K562 (cell line): ENCODE measurements around the gene PPP2R2B. TPM values are rescaled to one million over a fixed set of nuclear protein-coding genes. Genes with fewer than 3 reads are reported as not detected.
A peak's percentile ranks its signal among the peaks of the same experiment; 100 is the strongest.

Experiments
- ATAC-seq: fragments of 200-7000 bp; cut with Tn5 transposase; 3 replicates; pipeline ENCODE4 v1.9.1; 2020; ENCODE audit warnings: moderate library complexity
- BruUV-seq: library from RNA; stranded (reverse); fragments of 400-500 nt; replicated peaks from 2 replicates; lab custom pipeline; 2021; lab: Mats Ljungman, UMichigan
- CTCF ChIA-PET: fragments of 300-600 bp; formaldehyde crosslinking; extraction: SDS; loops from one replicate; lab custom pipeline; 2021; ENCODE audit warnings: low intra/inter-chr PET ratio; lab: Yijun Ruan, JAX
- POLR2A ChIA-PET: fragments of 300-600, 350-650 bp; sonication (Branson Sonifier 250); formaldehyde crosslinking; extraction: SDS; loops from one replicate; lab custom pipeline; 2021; ENCODE audit warnings: antibody characterized with exemption, inconsistent platforms; lab: Yijun Ruan, JAX
- DNase-seq, 4 experiments: peaks; one replicate each; pipeline versions ENCODE4 v3.0.0 to v3.0.0-alpha.2; 2011 to 2018; ENCODE audit warnings: low spot score in 3 of 4, mixed read lengths in 3 of 4; ENCODE audit errors: extremely low read depth in 1 of 4
- FAIRE-seq: peaks from 2 replicates; lab custom pipeline; 2011; peaks lifted over from hg19 to GRCh38; lab: Jason Lieb, UNC
- H2AFZ ChIP-seq: 2 replicates; pipeline ENCODE4 v1.6.0; 2011; ENCODE audit warnings: low read depth, low read length, control low read depth, inconsistent platforms
- H3K27ac ChIP-seq: fragments of 200-600 bp; 3 replicates; pipeline ENCODE4 v1.8.0; 2011; ENCODE audit warnings: low read depth, mild to moderate bottlenecking, control low read depth, inconsistent platforms, low read length, moderate library complexity, mixed read lengths; ENCODE audit errors: extremely low read depth
- H3K27me3 ChIP-seq, 2 experiments: fragments of 300-600 bp in 1 of 2; 2 replicates in 1 of 2; 3 replicates in 1 of 2; pipeline versions ENCODE4 v1.6.0 to v1.8.0; 2011; ENCODE audit warnings: inconsistent platforms in 2 of 2, low read length in 2 of 2, mild to moderate bottlenecking in 1 of 2, mixed read lengths in 1 of 2, moderate library complexity in 1 of 2; ENCODE audit not compliant: control insufficient read depth in 2 of 2, insufficient read depth in 2 of 2
- H3K36me3 ChIP-seq: fragments of 300-600 bp; 3 replicates; pipeline ENCODE4 v1.8.0; 2011; ENCODE audit warnings: mild to moderate bottlenecking, low read length, inconsistent platforms; ENCODE audit not compliant: control insufficient read depth, insufficient read depth
- H3K4me1 ChIP-seq, 2 experiments: fragments of 200-600 bp in 1 of 2; replicated peaks in 1 of 2; 2 replicates in 1 of 2; 3 replicates in 1 of 2; pipeline versions ENCODE4 v1.5.1 to v1.8.0; 2011; ENCODE audit warnings: inconsistent platforms in 2 of 2, low read length in 2 of 2, mild to moderate bottlenecking in 1 of 2, mixed read lengths in 1 of 2, moderate library complexity in 1 of 2; ENCODE audit not compliant: control insufficient read depth in 2 of 2, insufficient read depth in 2 of 2
- H3K4me2 ChIP-seq: 2 replicates; pipeline ENCODE4 v1.6.1; 2011; ENCODE audit warnings: low read length, control low read depth, inconsistent platforms, mixed read lengths; ENCODE audit not compliant: insufficient read depth
- H3K4me3 ChIP-seq: fragments of 200-600 bp; sonication (generic), shearing (Covaris generic); 2 replicates; pipeline ENCODE4 v1.5.1; 2016; ENCODE audit warnings: control low read depth, inconsistent platforms
- H3K79me2 ChIP-seq: fragments of 200-600 bp; 3 replicates; pipeline ENCODE4 v1.8.0; 2011; ENCODE audit warnings: low read length, inconsistent platforms; ENCODE audit not compliant: control insufficient read depth, insufficient read depth
- H3K9ac ChIP-seq, 2 experiments: 2 replicates each; pipeline versions ENCODE4 v1.6.0 to v1.6.1; 2011; ENCODE audit warnings: low read depth in 2 of 2, low read length in 2 of 2, control low read depth in 1 of 2, inconsistent platforms in 1 of 2, mild to moderate bottlenecking in 1 of 2, mixed read lengths in 1 of 2; ENCODE audit not compliant: insufficient read depth in 1 of 2
- H3K9me1 ChIP-seq: one replicate; pipeline ENCODE4 v1.6.0; 2011; ENCODE audit warnings: inconsistent platforms, mild to moderate bottlenecking, low read length, moderate library complexity; ENCODE audit not compliant: control insufficient read depth, insufficient read depth
- H3K9me3 ChIP-seq: replicated peaks from 2 replicates; pipeline ENCODE4 v1.5.1; 2011; ENCODE audit warnings: low read depth, low read length, inconsistent platforms; ENCODE audit not compliant: control insufficient read depth, insufficient read depth
- H4K20me1 ChIP-seq: replicated peaks from 2 replicates; pipeline ENCODE4 v1.6.1; 2011; ENCODE audit warnings: low read length, inconsistent platforms, mixed read lengths; ENCODE audit not compliant: control insufficient read depth, insufficient read depth
- BRD9 ChIP-seq: fragments of 450-650 bp; IDR thresholded peaks from 2 replicates; pipeline ENCODE4 v1.6.1; 2018; ENCODE audit warnings: low read depth; ENCODE audit not compliant: partially characterized antibody
- CHCHD3 ChIP-seq: fragments of 250-450 bp; sonication (Bioruptor Pico); IDR thresholded peaks from 2 replicates; pipeline ENCODE4 v2.1.2; 2022; ENCODE audit warnings: mild to moderate bottlenecking
- HNRNPH1 ChIP-seq: fragments of 200-400 bp; formaldehyde crosslinking; optimal IDR thresholded peaks from 2 replicates; pipeline ENCODE3; 2017; ENCODE audit warnings: low read depth, mild to moderate bottlenecking, low read length, moderate library complexity
- NFXL1 ChIP-seq: fragments of 450-650 bp; formaldehyde crosslinking; IDR thresholded peaks from 2 replicates; pipeline ENCODE4 v1.4.0; 2021; ENCODE audit warnings: mild to moderate bottlenecking
- POLR2B ChIP-seq: fragments of 450-650 bp; IDR thresholded peaks from 2 replicates; pipeline ENCODE4 v1.6.1; 2018; ENCODE audit warnings: low read depth; ENCODE audit not compliant: partially characterized antibody
- TFAM ChIP-seq: fragments of 250-450 bp; sonication (Bioruptor Pico); conservative IDR thresholded peaks from 2 replicates; pipeline ENCODE4 v1.5.0; 2021; ENCODE audit warnings: mild to moderate bottlenecking, moderate library complexity
- XRCC3 ChIP-seq: fragments of 450-650 bp; IDR thresholded peaks from 2 replicates; pipeline ENCODE4 v1.6.1; 2017; ENCODE audit warnings: mild to moderate bottlenecking, moderate library complexity
- ZC3H4 ChIP-seq: sonication (generic); formaldehyde crosslinking; IDR thresholded peaks from 2 replicates; pipeline ENCODE4 v1.9.0; 2021; ENCODE audit warnings: missing genetic modification reagents, borderline replicate concordance
- ZNF133 ChIP-seq: fragments of 250-450 bp; sonication (Bioruptor Pico); IDR thresholded peaks from 2 replicates; pipeline ENCODE4 v1.4.0; 2020; ENCODE audit warnings: mild to moderate bottlenecking
- WGBS: fragments of 100-300 bp; shearing (Covaris generic); methylation state at CpG from one replicate; pipeline ENCODE4 v1.1.6; 2016; ENCODE audit warnings: low coverage, mixed read lengths; ENCODE audit not compliant: insufficient coverage; ENCODE audit errors: missing lambda C conversion rate; 5-methylcytosine and 5-hydroxymethylcytosine counted together
- in situ Hi-C: fragments of 300-500 bp; cut with MboI; formaldehyde crosslinking; loops from 4 replicates; pipeline ENCODE4 v1.15.0; 2018; ENCODE audit warnings: inconsistent platforms, mixed read lengths
- intact Hi-C: fragments of 100-400 bp; cut with micrococcal nuclease; formaldehyde crosslinking; loops from 2 replicates; pipeline ENCODE4 v1.14.2; 2022
- polyA plus RNA-seq, 8 experiments: library from polyadenylated mRNA; depleted of rRNA in 4 of 8; stranded (reverse) in 5 of 8; unstranded in 3 of 8; fragments of >200 nt; fragmentation: Nextera tagmentation in 2 of 8; fragmentation: Illumina TruSeq in 1 of 8; extraction: Ambion mirVana in 2 of 8; extraction: Trizol in 1 of 8; gene quantifications; 2 replicates each; pipeline versions ENCODE4 v1.2.1 to v1.2.3, GENCODE V29; 2011 to 2014; ENCODE audit warnings: inconsistent platforms in 1 of 8, missing spikeins in 1 of 8
- total RNA-seq, 7 experiments: library from RNA; depleted of rRNA in 6 of 7; stranded (reverse); fragments of >200 nt in 6 of 7; fragmentation: Illumina TruSeq in 2 of 7; extraction: Trizol in 2 of 7; gene quantifications; 2 replicates each; pipeline versions ENCODE4 v1.2.1 to v1.2.3, GENCODE V29; 2011 to 2021; ENCODE audit warnings: low replicate concordance in 1 of 7
- TF ChIP-seq, protein P1 (sequence below): sonication (generic); formaldehyde crosslinking; IDR thresholded peaks from 2 replicates; pipeline ENCODE4 v1.9.0; 2022; ENCODE audit warnings: mild to moderate bottlenecking, missing genetic modification reagents
- TF ChIP-seq, protein P2 (sequence below): fragments of 450-650 bp; formaldehyde crosslinking; IDR thresholded peaks from 2 replicates; pipeline ENCODE4 v1.4.0; 2020; ENCODE audit warnings: mild to moderate bottlenecking, moderate library complexity
- TF ChIP-seq, protein P3 (sequence below), 3 experiments: IDR thresholded peaks in 2 of 3; conservative IDR thresholded peaks in 1 of 3; 2 replicates each; pipeline ENCODE4 v1.5.1; 2011 to 2012; ENCODE audit warnings: low read length in 3 of 3, mild to moderate bottlenecking in 3 of 3, control low read depth in 2 of 3, improper control_type of control experiment in 1 of 3, inconsistent platforms in 1 of 3, low read depth in 1 of 3, mixed read lengths in 1 of 3, moderate library complexity in 1 of 3; ENCODE audit not compliant: insufficient read depth in 2 of 3
- TF ChIP-seq, protein P4 (sequence below): fragments of 250-450 bp; sonication (Bioruptor Pico); IDR thresholded peaks from 2 replicates; pipeline ENCODE4 v1.8.0; 2022; ENCODE audit warnings: inconsistent platforms

The PPP2R2B gene
- total and polyA plus RNA-seq, 9 of the 15 experiments (the other 6 are each of a cell fraction or from before 2014, with no cell fraction given) = not detected

DNA sequence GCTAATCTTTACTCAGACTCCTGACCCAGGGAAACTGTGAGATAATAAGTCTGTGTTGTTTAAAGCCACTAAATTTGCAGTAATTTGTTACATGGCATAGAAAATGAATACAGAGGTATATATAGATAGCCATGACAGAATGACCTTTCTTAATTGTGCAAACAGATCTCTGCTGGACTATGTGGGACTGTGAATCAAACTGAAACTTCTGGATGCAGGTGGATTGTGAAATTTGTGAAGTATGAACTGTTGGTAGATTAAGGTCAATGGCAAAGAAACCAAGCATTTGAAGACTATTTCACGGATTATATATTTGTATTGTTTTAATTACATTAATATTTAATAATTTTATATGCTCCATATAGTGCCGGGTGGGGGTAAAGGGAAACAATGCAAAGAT lies 310.4 kb downstream of the PPP2R2B start (continued):
- TF ChIP-seq, protein P1, sequence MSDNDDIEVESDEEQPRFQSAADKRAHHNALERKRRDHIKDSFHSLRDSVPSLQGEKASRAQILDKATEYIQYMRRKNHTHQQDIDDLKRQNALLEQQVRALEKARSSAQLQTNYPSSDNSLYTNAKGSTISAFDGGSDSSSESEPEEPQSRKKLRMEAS = no peak
- TF ChIP-seq ZNF133 (no peak), BRD9 (no peak)

DNA sequence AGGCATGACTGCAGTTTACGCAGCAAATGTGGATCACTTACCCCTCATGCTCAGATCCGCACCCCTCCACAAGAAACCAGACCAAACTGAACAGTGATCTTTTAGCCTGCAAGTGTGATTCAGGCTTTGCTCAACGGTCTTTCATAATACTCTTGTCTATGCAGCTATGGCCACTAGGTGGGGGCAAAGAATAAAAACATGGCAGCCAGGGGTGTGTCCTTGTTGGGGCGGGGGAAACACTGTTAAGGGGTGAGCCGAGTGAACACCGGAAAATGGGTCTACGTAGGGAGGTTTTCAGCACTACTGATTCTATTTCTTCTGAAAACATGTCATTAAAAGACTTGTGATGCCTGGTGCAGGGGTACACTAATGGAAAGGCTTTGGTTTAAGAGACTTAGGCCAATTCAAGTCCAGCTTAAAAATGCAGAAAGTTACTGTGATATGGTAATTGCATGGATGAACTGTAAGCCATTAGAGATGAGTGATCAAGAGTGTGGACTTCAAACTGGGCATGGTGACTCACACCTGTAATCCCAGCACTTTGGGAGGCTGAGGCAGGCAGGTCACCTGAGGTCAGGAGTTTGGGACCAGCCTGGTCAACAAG lies 312.7 kb downstream of the PPP2R2B start:
- POLR2A ChIA-PET = interaction anchor here (0.8 kb wide), 2 partner anchors 41 to 250 kb away, joined by 3 to 4 read pairs; no protein-coding TSS in a partner anchor
- BruUV-seq = no TSS peak
- Histone ChIP-seq H3K9me3 (no peaks in the 10 kb centered on the region), H3K4me2 (no peak overlapping the region; the same call in 1 of the 2 replicates), H3K4me3 (no peak overlapping the region), H3K36me3 (no peaks in the 10 kb centered on the region), H3K4me1 (no peaks in the 10 kb centered on the region), H3K9me1 (no peaks in the 10 kb centered on the region), H3K9ac (no peak overlapping the region), H4K20me1 (no peaks in the 10 kb centered on the region), H3K79me2 (no peaks in the 10 kb centered on the region), H2AFZ (0 out of 2 replicates have a peak overlapping the region, but pooled peaks have one; percentile 35), H3K27ac (no peak overlapping the region), H3K27me3 (no peaks in the 10 kb centered on the region)
- WGBS = 0% methylated on average over 7 of the region's 7 CpGs
- FAIRE-seq (peak; percentile 93), DNase-seq (peak; percentile 67 to 80 (median 74)), ATAC-seq (peak; percentile 100)
- CTCF ChIA-PET = interaction anchor here (1.0 to 1.3 kb wide), 2 partner anchors 400 to 623 kb away, joined by 3 read pairs; no protein-coding TSS in a partner anchor
- intact Hi-C loops = loop anchor here (1.0 kb wide), 1 partner anchor 400 kb away; no protein-coding TSS in a partner anchor
- in situ Hi-C loops = no loop called here
- TF ChIP-seq, protein P2, sequence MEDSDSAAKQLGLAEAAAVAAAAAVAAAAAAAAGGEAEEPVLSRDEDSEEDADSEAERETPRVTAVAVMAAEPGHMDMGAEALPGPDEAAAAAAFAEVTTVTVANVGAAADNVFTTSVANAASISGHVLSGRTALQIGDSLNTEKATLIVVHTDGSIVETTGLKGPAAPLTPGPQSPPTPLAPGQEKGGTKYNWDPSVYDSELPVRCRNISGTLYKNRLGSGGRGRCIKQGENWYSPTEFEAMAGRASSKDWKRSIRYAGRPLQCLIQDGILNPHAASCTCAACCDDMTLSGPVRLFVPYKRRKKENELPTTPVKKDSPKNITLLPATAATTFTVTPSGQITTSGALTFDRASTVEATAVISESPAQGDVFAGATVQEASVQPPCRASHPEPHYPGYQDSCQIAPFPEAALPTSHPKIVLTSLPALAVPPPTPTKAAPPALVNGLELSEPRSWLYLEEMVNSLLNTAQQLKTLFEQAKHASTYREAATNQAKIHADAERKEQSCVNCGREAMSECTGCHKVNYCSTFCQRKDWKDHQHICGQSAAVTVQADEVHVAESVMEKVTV = 0 out of 2 replicates have a peak, but pooled peaks have one; percentile 15
- no peak for TF ChIP-seq CHCHD3
- TF ChIP-seq, protein P3, sequence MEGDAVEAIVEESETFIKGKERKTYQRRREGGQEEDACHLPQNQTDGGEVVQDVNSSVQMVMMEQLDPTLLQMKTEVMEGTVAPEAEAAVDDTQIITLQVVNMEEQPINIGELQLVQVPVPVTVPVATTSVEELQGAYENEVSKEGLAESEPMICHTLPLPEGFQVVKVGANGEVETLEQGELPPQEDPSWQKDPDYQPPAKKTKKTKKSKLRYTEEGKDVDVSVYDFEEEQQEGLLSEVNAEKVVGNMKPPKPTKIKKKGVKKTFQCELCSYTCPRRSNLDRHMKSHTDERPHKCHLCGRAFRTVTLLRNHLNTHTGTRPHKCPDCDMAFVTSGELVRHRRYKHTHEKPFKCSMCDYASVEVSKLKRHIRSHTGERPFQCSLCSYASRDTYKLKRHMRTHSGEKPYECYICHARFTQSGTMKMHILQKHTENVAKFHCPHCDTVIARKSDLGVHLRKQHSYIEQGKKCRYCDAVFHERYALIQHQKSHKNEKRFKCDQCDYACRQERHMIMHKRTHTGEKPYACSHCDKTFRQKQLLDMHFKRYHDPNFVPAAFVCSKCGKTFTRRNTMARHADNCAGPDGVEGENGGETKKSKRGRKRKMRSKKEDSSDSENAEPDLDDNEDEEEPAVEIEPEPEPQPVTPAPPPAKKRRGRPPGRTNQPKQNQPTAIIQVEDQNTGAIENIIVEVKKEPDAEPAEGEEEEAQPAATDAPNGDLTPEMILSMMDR (IDR thresholded peaks at IDR 0.05 in 2 of 3, conservative IDR thresholded peaks at IDR 0.05 in 1 of 3; ENCODE audit: insufficient read depth in 2 of 3, low read depth in 1 of 3, low read length in 3 of 3) = peak; percentile 78 to 80 (median 79)
- TF ChIP-seq, protein P4, sequence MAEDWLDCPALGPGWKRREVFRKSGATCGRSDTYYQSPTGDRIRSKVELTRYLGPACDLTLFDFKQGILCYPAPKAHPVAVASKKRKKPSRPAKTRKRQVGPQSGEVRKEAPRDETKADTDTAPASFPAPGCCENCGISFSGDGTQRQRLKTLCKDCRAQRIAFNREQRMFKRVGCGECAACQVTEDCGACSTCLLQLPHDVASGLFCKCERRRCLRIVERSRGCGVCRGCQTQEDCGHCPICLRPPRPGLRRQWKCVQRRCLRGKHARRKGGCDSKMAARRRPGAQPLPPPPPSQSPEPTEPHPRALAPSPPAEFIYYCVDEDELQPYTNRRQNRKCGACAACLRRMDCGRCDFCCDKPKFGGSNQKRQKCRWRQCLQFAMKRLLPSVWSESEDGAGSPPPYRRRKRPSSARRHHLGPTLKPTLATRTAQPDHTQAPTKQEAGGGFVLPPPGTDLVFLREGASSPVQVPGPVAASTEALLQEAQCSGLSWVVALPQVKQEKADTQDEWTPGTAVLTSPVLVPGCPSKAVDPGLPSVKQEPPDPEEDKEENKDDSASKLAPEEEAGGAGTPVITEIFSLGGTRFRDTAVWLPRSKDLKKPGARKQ (CRISPR knock-in tag) = no peak
- no peak for TF ChIP-seq NFXL1
- TF ChIP-seq ZC3H4 = no peak
- TF ChIP-seq HNRNPH1 = no peak
- no peak for TF ChIP-seq XRCC3
- TF ChIP-seq POLR2B = no peak
- TF ChIP-seq TFAM (CRISPR knock-in tag) = no peak
